Neural crest cell (in vitro differentiated cells): Measurements from ENCODE around the gene FAM219A. TPM values are rescaled to one million over a fixed set of nuclear protein-coding genes. Genes with fewer than 3 reads are reported as not detected.

Experiments used
- DNase-seq: peaks from one replicate; pipeline ENCODE4 v3.0.0; 2021; ENCODE audit warnings: low read depth, mixed read lengths, low spot score
- H3K27ac Mint-ChIP-seq: one replicate; pipeline ENCODE4 v1.8.0; 2021; ENCODE audit warnings: mild to moderate bottlenecking, mixed read lengths; ENCODE audit not compliant: unreplicated experiment
- H3K27me3 Mint-ChIP-seq: 2 replicates; pipeline ENCODE4 v1.8.0; 2021; ENCODE audit warnings: low read depth, mild to moderate bottlenecking, mixed read lengths
- H3K36me3 Mint-ChIP-seq: 2 replicates; pipeline ENCODE4 v1.8.0; 2021; ENCODE audit warnings: low read depth, mild to moderate bottlenecking, mixed read lengths
- H3K4me1 Mint-ChIP-seq: 2 replicates; pipeline ENCODE4 v1.8.0; 2021; ENCODE audit warnings: mixed read lengths
- H3K4me3 Mint-ChIP-seq: one replicate; pipeline ENCODE4 v1.8.0; 2021; ENCODE audit warnings: mild to moderate bottlenecking, mixed read lengths
- H3K9me3 Mint-ChIP-seq: 2 replicates; pipeline ENCODE4 v1.8.0; 2021; ENCODE audit warnings: mixed read lengths
- CTCF ChIP-seq: fragments of 200-600 bp; sonication (generic); conservative IDR thresholded peaks from 2 replicates; pipeline ENCODE4 v1.5.0; 2021; ENCODE audit warnings: antibody characterized with exemption, mild to moderate bottlenecking
- total RNA-seq: library from RNA; stranded (reverse); gene quantifications from 2 replicates; pipeline ENCODE4 v1.2.1, GENCODE V29; 2021

FAM219A gene
- total RNA-seq, 1 donor from 2014 or later, result 20.9 TPM

GRCh38 chr9:34408173-34408572 lies 50.2 kb downstream of the FAM219A start:
- H3K27ac Mint-ChIP-seq, result no peak overlapping the region
- no peaks in the 10 kb centered on the region for H3K9me3 Mint-ChIP-seq
- no peaks in the 10 kb centered on the region for H3K4me1 Mint-ChIP-seq
- H3K36me3 Mint-ChIP-seq, result no peaks in the 10 kb centered on the region
- DNase-seq, result no peak
- no peak for TF ChIP-seq CTCF
- H3K27me3 Mint-ChIP-seq, result no peaks in the 10 kb centered on the region
- no peak overlapping the region for H3K4me3 Mint-ChIP-seq

- Mint-ChIP-seq H3K27me3 (no peaks in the 10 kb centered on the region), H3K4me1 (no peaks in the 10 kb centered on the region), H3K36me3 (no peaks in the 10 kb centered on the region), H3K9me3 (no peaks in the 10 kb centered on the region), H3K27ac (no peak overlapping the region), H3K4me3 (no peak overlapping the region)
- DNase-seq, result no peak
- no peak for TF ChIP-seq CTCF
Measured at GRCh38 chr9:34406219-34406618, 52.2 kb downstream of the FAM219A start.

GRCh38 chr9:34405719-34406118 lies 52.7 kb downstream of the FAM219A start:
- H3K27ac Mint-ChIP-seq, result no peak overlapping the region
- H3K9me3 Mint-ChIP-seq, result no peaks in the 10 kb centered on the region
- no peaks in the 10 kb centered on the region for H3K27me3 Mint-ChIP-seq
- no peak overlapping the region for H3K4me3 Mint-ChIP-seq
- TF ChIP-seq CTCF, result no peak
- no peaks in the 10 kb centered on the region for H3K36me3 Mint-ChIP-seq
- no peaks in the 10 kb centered on the region for H3K4me1 Mint-ChIP-seq
- no peak for DNase-seq

GRCh38 chr9:34403554-34404380 lies 54.6 kb downstream of the FAM219A start:
- peak; percentile 82 for DNase-seq
- H3K4me3 Mint-ChIP-seq, result no peak overlapping the region
- H3K9me3 Mint-ChIP-seq, result no peaks in the 10 kb centered on the region
- H3K27me3 Mint-ChIP-seq, result no peaks in the 10 kb centered on the region
- H3K4me1 Mint-ChIP-seq, result no peaks in the 10 kb centered on the region
- TF ChIP-seq CTCF, result peak; percentile 97
- H3K36me3 Mint-ChIP-seq, result no peaks in the 10 kb centered on the region
- no peak overlapping the region for H3K27ac Mint-ChIP-seq

GRCh38 chr9:34400686-34401602 lies 57.4 kb downstream of the FAM219A start:
- H3K9me3 Mint-ChIP-seq, result no peaks in the 10 kb centered on the region
- H3K27me3 Mint-ChIP-seq, result no peaks in the 10 kb centered on the region
- H3K36me3 Mint-ChIP-seq, result no peaks in the 10 kb centered on the region
- no peak for TF ChIP-seq CTCF
- DNase-seq, result no peak
- no peak overlapping the region for H3K4me3 Mint-ChIP-seq
- no peaks in the 10 kb centered on the region for H3K4me1 Mint-ChIP-seq
- no peak overlapping the region for H3K27ac Mint-ChIP-seq
